GM21423 (cell line): ENCODE results near the gene LCLAT1.
"Not testable (repeated sequence)": the region's sequence is repeated elsewhere in the genome, so short reads cannot be mapped to it uniquely, and the experiment has no call there.

Experiments used
- ATAC-seq: cut with Tn5 transposase; IDR thresholded peaks from one replicate; pipeline ENCODE4 v1.9.1; 2021; ENCODE audit warnings: mild to moderate bottlenecking, moderate library complexity; ENCODE audit not compliant: unreplicated experiment

LCLAT1 gene

DNA sequence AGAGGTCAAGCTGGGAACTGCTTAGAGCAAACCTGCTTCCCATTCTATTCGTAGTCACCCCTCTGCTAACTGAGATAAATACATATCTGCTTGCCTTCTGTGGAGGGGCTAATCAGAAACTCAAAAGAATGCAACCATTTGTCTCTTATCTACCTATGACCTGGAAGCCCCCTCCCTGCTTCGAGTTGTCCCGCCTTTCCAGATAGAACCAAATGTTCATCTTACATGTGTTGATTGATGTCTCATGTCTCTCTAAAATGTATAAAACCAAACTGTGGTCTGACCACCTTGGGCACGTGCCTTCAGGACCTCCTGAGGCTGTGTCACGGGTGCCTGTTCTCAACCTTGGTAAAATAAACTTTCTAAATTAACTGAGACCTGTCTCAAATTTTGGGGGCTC, 66.6 kb downstream of the LCLAT1 start:
- not testable (repeated sequence) for ATAC-seq

DNA sequence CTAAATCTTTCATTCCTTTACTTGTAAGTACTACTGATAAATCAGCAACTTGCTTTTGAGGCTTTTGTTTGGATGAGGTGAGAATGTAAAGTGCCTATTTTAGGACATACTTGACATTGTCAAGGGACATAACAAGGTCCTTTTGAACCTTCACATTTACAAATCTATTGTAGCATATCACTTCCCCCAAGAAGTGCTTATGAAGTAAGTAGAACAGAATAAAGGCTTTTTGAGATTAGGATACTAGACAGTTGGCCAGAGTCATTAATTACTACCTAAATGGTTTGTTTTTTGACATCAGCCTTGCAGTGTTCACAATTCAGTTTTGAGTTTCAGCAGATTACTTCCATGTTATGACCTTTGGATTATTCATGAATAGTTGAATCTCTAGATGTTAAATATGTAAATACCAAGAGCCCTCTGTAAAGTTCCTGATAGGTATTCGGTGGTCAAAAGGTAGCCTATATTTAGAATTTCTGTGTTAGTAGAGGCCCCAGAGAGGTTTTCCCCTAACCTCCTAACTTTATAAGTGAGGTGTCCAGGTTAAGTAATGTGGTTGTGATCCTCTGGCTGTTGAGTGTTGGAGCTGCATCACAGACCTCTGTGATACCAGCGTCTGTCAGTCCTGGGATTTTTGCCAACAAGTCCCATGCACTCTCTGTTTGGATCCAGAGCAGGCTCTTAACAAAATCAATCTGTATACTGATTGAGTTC, 67.2 kb downstream of the LCLAT1 start:
- no peak for ATAC-seq

DNA sequence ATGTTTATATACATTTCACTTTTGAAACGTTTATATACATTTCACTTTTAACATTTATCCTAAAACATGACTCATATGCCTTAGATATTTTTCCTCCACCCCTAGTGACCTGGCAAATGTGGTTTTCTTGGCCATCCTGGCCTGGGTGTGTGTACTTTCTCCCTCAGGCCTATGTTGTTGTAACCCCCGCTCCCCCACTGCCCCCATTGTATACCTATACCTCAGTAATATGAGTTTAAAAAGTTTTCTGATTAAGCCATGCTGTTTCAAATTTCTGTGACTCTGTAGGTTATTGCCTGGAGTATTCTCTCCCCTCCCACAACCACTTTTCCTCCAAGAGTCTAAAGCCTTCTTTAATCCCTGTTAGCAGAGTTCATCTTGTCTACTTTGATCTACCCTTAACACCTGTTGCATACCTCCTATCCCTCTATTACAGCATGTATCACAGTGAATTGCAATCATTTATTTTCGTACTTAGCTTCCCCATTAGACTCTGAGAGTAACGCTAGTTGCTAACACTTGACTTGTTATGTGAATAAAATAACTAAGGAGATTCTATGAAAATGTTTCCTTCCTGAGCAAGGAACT, 67.9 kb downstream of the LCLAT1 start:
- no peak for ATAC-seq

DNA sequence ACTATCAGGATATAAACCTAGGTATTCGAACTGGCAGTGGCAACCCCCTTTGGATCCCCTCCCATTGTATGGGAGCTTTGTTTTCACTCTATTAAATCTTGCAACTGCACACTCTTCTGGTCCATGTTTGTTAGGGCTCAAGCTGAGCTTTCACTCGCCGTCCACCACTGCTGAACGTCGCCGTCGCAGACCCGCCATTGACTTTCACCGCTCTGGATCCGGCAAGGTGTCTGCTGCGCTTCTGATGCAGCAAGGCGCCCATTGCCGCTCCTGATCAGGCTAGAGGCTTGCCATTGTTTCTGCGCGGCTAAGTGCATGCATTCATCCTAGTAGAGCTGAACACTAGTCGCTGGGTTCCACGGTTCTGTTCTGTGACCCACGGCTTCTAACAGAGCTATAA, 69.1 kb downstream of the LCLAT1 start:
- ATAC-seq, result no peak

DNA sequence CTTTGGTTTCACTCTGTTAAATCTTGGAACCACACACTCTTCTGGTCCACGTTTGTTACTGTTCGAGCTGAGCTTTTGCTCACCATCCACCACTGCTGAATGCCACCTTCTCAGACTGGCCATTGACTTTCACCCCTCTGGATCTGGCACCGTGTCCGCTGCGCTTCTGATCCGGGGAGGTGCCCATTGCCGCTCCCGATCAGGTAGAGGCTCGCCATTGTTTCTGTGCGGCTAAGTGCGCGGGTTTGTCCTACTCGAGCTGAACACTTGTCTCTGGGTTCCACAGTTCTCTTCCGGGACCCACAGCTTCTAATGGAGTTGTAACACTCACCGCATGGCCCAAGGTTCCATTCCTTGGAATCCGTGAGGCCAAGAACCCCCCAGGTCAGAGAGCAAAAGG, 72.8 kb downstream of the LCLAT1 start:
- no peak for ATAC-seq

DNA sequence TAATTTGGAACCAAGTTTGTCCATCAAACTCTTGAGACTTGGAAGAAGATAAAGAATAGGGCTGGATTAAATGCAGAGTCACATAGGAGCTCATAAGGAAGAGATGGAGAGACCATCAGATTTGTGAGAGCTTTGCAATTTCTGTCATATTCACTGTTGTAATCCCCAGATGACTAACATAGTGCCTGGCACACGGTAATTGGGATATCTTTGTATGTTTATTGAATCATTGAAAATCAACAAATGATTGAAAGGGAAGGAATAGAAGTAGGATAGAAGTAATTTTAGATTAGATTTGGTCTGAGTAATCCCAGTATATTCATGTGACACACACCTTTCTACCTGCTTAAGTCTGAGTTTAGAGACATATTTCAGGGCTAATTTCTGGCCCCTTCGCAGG, 75.4 kb downstream of the LCLAT1 start:
- ATAC-seq, result no peak

DNA sequence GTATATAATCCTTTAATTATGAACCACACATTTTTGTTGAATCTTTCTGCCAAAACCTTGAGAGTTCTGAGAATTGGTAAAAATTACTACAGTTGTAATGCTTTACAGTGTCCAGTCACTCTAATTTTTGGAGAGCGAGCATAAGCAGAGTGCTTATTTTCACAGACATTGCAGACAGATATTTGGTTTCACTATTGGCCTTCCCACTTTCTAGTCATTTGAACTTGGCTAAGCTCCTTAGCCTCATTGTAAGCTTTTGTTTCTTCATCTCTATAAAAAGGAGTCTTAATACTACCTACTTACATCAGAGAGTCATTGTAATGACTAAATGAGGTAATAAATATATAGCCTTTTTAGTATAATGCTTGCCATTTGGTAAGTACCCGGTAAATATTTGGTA, 80.4 kb downstream of the LCLAT1 start:
- ATAC-seq, result no peak

DNA sequence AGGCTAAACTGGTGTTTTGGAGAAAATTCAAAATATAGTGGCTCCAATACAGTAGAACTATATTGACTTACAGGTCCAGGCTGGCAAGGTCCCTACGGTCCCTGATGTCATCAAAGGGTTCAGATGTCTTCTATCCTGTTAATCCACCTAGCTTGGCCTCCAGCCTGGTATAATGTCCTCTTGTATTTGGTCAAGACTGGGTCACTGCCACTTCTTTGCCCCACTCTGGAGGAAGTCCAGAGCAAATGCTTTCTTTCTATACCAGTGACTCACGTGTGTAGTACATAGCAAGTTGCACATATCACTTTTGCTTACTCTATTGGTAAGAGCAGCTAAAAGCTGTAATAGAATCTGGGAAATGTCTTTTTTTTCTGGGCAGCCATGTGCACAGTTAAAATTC, 80.8 kb downstream of the LCLAT1 start:
- no peak for ATAC-seq

DNA sequence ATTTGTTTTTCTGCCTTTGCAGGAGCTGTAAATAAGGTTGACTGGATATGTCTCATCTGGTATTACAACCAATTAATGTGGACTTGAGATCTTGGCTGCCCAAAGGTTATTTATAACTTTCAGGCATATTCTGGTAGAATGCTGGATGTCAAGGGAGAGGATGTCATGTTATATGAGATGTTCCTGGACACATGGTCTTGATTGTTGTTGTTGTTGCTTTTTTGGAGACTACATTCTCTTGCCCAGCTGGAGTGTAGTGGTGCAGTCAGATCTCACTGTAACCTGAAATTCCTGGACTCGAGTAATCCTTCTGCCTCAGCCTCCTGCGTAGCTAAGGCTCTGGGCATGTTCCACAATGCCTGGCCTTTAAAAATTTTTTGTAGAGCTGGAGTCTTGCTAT, 83.3 kb downstream of the LCLAT1 start:
- ATAC-seq, result no peak

DNA sequence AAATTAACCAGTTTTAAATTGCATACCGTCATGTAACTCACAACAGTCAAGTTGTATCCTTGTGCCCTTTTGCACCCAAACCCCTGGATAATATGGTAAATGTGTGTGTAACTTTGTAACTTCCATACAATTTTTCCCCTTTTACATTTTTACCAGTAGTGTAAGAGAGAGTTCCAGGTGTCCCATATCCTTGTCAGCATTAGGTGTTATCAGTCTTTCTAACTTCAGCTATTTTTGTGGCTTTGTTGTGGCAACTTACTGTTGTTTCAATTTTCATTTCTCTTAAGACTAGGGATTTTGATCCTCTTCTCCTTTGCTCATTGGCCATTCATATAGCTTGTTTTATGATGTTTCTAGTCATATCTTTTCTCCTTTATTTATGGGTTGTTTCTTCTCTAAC, 94.6 kb downstream of the LCLAT1 start:
- no peak for ATAC-seq

DNA sequence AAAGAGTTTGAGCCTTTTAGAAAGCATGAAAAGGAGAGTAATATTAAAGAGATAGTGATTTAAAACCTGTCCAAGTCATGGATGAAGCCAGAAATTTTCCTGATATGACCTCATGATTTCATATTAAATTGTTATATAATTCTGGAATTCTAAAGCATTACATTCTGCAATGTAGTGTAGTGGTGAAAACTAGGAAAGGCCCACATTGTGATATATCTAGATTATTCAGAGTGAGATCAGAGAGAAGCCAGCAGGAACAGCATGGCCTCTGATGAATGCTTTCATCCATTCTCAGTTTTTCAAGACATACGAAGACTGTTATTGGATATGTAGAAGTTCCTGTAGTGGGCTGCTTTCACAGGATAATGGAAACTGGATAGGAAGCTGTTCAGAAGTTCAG, 98.8 kb downstream of the LCLAT1 start:
- ATAC-seq, result no peak

DNA sequence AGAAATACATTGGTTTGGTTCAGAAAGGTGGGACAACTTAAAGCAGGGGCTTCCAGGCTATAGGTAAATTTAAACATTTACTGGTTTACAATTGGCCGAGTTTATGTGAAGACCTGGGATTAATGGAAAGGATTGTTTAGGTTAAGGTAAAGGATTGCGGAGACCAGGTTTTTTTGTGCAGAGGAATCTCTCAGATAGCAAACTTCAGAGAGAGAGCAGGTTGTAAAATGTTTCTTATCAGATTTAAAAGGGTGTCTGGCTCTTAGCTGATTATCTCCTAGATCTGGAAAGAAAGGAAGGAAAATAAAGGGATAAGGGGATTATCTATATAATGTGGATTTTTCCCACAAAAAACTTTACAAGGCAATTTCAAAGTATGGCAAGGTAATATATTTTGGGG, 101.3 kb downstream of the LCLAT1 start:
- no peak for ATAC-seq

DNA sequence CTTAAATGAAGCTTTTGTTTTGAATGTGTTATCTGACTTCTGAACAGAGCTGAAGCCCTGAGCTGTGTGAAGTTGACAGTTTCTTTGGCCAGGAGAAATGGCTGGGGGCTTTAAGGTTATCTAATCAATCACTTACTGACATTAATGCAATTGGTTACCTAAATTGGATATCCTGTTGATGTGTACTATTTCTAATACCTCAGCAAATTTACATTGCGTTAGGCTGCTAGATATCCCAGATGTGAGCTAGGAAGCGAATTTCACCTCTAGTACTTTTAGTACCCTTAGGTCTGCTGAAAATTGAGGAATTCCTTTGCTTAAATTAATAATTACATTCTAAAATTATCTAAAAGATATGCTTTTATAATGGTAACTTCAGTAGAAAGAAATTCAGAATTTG, 102.0 kb downstream of the LCLAT1 start:
- ATAC-seq, result no peak

DNA sequence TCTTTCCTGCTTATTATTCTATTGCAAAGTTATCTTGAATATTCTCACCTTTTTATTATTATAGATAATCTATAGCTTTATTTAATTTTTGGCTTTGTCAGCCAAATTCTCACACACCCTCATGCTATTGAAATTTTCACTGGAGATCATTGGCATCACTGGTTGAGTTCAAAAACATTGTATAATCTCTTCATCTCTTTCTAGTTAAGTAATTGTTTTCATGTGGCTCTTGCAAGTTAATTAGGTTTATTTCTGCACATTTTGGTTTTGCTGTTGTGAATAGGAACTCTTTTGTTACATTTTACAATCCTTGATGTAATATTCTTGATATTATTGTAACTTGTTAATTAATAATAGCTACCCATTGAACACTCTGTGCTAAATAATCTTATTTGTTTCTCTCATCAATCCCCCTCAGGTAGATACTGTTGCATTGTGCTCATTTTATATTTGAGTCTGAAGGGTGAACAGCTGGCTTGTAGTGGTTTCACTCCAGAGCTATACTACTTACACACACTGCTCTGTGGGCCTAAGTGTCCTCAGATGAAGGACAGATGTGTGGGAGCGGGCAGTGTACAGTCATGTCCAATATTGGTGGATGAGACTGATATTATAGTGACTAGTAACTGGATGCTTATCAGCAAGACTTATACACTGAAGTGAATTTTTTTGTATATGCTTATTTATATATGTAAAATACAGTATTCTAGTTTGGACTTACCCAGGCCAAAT, 112.7 kb downstream of the LCLAT1 start:
- no peak for ATAC-seq

DNA sequence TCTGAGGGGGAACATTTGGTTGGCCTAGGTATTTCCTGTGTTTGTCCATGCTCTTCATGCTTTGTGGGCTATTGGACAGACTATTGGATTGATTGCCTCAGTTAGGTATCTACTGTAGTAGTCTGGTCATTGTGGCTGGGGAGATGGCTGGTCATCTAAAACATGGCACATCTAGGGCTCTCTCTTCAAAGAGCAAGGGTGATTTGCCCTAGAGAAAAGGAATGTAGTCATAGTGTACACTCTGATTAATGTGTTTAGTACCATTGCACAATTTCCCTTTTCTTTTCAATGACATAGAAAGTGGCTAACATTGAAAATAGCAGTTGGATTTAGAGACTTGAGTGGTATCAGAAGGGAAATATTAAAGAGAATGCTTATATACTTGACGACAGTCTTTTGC, 114.3 kb downstream of the LCLAT1 start:
- ATAC-seq, result no peak

DNA sequence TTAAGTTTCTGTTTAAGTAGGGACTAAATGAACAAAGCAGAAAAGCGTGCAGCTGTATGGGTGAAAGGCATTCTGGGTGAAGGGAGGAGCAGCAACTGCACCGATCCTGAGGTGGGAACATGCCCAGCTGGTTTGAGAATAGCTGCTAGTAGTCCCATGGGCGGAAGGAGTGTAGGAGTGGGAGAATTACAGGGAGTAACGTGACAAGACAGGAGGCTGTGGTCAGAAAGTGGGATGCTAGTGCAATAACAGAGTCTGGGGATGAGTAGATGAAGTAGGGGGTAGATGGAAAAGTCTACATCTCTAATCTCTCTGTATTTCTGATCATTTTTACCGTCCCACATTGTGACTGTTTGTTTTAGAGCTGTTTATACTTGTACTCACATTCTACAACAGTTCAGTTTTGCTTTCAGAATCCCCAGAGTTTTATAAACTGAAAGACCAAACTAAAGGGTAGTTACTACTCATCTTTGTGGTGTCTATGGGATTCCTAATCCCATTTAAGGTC, 118.9 kb downstream of the LCLAT1 start:
- no peak for ATAC-seq

DNA sequence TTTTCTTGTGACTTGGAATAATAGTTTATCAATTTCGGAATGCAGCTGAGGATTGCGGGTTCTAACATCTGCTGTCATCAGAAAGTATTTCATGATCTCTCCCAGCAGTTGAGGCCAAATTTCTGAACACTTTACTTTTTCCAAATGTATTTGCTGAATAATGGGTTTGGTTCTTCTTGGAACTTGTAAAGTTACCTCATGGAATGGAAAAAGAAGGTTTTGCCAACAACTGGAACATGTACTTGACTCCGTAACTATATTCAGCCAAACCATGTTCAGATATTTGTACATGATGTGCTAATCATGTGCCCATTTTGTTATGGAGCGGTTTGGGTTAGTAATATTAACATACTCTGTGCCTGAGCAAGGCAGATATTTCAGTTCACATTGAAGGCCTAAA, 119.6 kb downstream of the LCLAT1 start:
- no peak for ATAC-seq

DNA sequence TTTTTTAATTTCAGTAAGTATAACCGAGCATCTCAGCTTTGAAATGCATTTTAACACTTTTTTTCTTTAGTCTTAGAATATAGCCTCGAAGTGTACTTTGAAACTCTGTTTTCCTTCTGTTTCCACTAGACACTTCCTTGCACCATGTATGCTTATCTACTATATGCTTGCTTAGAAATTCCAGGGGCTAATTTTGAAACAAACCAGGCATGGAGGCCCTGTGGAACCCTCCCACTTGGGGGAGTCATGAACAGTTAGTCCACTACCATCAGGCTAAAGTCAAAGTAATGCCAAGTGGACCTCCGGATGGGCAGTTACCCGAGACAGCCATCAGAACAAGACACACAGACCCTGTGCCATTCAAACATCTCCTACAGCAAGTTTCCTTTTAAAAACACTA, 120.3 kb downstream of the LCLAT1 start:
- ATAC-seq, result no peak

DNA sequence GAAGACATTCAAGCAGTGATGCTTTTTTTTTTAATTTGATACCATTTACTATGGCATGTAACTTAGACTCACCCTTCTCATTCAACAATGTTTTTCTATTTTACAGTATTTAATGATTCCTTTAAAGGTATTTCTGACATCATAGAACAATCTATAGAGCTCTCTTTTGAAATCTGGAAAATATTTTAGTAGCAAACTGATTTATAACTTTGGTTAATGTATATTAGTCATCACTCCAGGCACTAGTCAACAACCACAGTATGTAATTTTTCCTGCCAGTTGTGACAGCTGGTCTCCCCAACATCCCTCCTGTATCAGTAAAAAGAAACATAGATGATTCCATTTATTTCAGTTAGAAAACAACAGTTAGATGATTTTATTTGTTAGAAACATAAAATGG, 122.9 kb downstream of the LCLAT1 start:
- ATAC-seq, result no peak

DNA sequence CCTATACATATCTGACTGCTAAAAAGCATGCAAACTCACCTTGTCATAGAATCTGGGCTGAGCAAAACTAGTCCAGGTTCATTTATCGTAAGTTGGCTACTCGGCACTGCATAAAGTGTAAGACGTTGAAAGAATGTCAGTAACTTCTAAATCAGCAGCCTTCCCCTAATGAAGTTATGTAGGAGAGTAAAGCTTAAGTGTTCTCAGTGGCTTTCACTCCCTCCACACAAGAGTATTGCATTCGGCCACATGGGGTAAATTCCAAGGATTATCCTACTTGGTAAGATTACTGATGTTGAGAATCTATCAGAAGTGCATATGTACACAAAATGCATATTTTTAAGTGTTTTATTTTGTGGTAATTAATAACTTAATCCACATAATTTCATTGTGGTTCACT, 130.1 kb downstream of the LCLAT1 start:
- no peak for ATAC-seq

DNA sequence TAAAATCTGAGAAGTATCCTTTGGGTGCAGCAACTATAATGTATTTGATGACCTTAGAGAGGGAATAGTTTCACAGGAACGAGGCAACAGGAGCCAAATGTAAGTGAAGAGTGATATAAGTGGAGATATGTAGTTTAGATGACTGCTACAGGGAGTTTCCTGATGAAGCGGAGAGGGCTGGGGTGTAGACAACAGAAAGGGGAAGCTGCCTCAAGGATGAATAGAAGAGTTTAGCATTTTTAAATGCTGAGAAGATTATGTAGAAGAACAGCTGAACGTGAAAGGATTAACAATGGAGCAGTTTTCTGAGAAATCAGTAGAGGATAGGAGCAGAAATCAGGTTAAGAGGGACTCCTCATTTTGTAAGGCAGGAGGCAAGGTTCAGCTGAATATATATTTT, 133.3 kb downstream of the LCLAT1 start:
- no peak for ATAC-seq

DNA sequence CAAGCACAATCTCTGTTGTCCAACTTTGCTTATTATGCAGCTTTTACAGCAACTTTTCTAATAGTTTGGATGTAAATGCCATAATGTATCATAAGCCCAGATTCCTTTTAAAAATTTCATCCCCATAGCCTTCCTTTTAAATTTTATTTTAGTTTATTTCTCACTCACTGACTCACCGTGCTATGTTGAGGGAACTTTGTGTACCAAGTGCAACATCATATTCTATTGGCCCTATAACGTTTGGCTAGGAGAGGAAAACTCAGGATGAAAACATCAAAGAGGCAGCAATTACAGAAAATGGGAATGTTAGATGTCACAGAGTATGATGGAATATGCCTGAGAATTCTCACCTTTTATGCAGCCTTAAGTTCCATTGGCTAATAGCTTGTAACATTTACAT, 135.5 kb downstream of the LCLAT1 start:
- ATAC-seq, result no peak
